GM19372 (cell line): ENCODE data around the gene THAP12.
"Not testable (repeated sequence)": the region's sequence is repeated elsewhere in the genome, so short reads cannot be mapped to it uniquely, and the experiment has no call there.

Source experiments
- ATAC-seq: cut with Tn5 transposase; IDR thresholded peaks from one replicate; pipeline ENCODE4 v1.9.1; 2021; ENCODE audit warnings: mild to moderate bottlenecking, low read depth, moderate library complexity; ENCODE audit not compliant: unreplicated experiment

The THAP12 gene

GRCh38 chr11:76329084-76329648 is 51.8 kb downstream of the THAP12 start:
- no peak for ATAC-seq

GRCh38 chr11:76327756-76328388 is 53.1 kb downstream of the THAP12 start:
- no peak for ATAC-seq

GRCh38 chr11:76327202-76327601 is 53.7 kb downstream of the THAP12 start:
- ATAC-seq: no peak

GRCh38 chr11:76325185-76325584 is 55.7 kb downstream of the THAP12 start:
- no peak for ATAC-seq

GRCh38 chr11:76323804-76324203 is 57.1 kb downstream of the THAP12 start:
- no peak for ATAC-seq

GRCh38 chr11:76323375-76323774 is 57.6 kb downstream of the THAP12 start:
- not testable (repeated sequence) for ATAC-seq

GRCh38 chr11:76322942-76323341 is 58.0 kb downstream of the THAP12 start:
- no peak for ATAC-seq

GRCh38 chr11:76322540-76322939 is 58.4 kb downstream of the THAP12 start:
- no peak for ATAC-seq

GRCh38 chr11:76321820-76322524 is 59.0 kb downstream of the THAP12 start:
- ATAC-seq: no peak

GRCh38 chr11:76321340-76321739 is 59.6 kb downstream of the THAP12 start:
- ATAC-seq: no peak

GRCh38 chr11:76320929-76321328 is 60.0 kb downstream of the THAP12 start:
- ATAC-seq: no peak

GRCh38 chr11:76319798-76320197 is 61.1 kb downstream of the THAP12 start:
- not testable (repeated sequence) for ATAC-seq

GRCh38 chr11:76318744-76319384 is 62.1 kb downstream of the THAP12 start:
- no peak for ATAC-seq

- no peak for ATAC-seq
Measured at GRCh38 chr11:76317296-76317695, 63.6 kb downstream of the THAP12 start.

GRCh38 chr11:76316726-76317125 is 64.2 kb downstream of the THAP12 start:
- no peak for ATAC-seq

GRCh38 chr11:76315182-76315853 is 65.6 kb downstream of the THAP12 start:
- ATAC-seq: no peak

- ATAC-seq: no peak
Measured at GRCh38 chr11:76314741-76315090, 66.2 kb downstream of the THAP12 start.

- ATAC-seq: no peak
Measured at GRCh38 chr11:76313913-76314740, 66.8 kb downstream of the THAP12 start.

- no peak for ATAC-seq
Measured at GRCh38 chr11:76313271-76313670, 67.7 kb downstream of the THAP12 start.
